Activated naive CD8-positive, alpha-beta T cell treated with anti-CD3 and anti-CD28 coated beads, Interleukin-2, amount 10 ng/mL, durations not matched to agents 7 days and 5 days (primary cell): ENCODE measurements around the gene CHPF. TPM values are rescaled to one million over a fixed set of nuclear protein-coding genes. Genes with fewer than 3 reads are reported as not detected.

Experiments
- ATAC-seq: fragments of 150-1000 bp; cut with Tn5 transposase; one replicate; pipeline ENCODE4 v1.10.0; 2021; ENCODE audit warnings: low read depth, moderate library complexity
- POLR2A ChIA-PET: fragments of 350-600 bp; sonication (Branson Sonifier 250); formaldehyde crosslinking; loops from one replicate; lab custom pipeline; 2021; ENCODE audit warnings: antibody characterized with exemption; lab: Charles Lee
- DNase-seq: peaks from one replicate; pipeline ENCODE4 v3.0.0; 2021
- H3K27ac Mint-ChIP-seq: one replicate; pipeline ENCODE4 v1.8.0; 2022; ENCODE audit warnings: mild to moderate bottlenecking, mixed read lengths
- H3K27me3 Mint-ChIP-seq: one replicate; pipeline ENCODE4 v1.8.0; 2022; ENCODE audit warnings: mild to moderate bottlenecking, moderate library complexity, mixed read lengths
- H3K36me3 Mint-ChIP-seq: one replicate; pipeline ENCODE4 v1.8.0; 2021; ENCODE audit warnings: mild to moderate bottlenecking, mixed read lengths
- H3K4me1 Mint-ChIP-seq: one replicate; pipeline ENCODE4 v1.8.0; 2021; ENCODE audit warnings: mixed read lengths
- H3K4me3 Mint-ChIP-seq: one replicate; pipeline ENCODE4 v1.8.0; 2022; ENCODE audit warnings: mild to moderate bottlenecking, moderate library complexity, mixed read lengths
- H3K9me3 Mint-ChIP-seq: one replicate; pipeline ENCODE4 v1.8.0; 2021; ENCODE audit warnings: mixed read lengths
- total RNA-seq, 2 experiments: library from RNA; stranded (reverse); gene quantifications; one replicate each; pipeline ENCODE4 v1.2.3, GENCODE V29; 2021

Gene CHPF
- total RNA-seq, 2 experiments from 2014 or later: 7.7 to 8.1 TPM

DNA sequence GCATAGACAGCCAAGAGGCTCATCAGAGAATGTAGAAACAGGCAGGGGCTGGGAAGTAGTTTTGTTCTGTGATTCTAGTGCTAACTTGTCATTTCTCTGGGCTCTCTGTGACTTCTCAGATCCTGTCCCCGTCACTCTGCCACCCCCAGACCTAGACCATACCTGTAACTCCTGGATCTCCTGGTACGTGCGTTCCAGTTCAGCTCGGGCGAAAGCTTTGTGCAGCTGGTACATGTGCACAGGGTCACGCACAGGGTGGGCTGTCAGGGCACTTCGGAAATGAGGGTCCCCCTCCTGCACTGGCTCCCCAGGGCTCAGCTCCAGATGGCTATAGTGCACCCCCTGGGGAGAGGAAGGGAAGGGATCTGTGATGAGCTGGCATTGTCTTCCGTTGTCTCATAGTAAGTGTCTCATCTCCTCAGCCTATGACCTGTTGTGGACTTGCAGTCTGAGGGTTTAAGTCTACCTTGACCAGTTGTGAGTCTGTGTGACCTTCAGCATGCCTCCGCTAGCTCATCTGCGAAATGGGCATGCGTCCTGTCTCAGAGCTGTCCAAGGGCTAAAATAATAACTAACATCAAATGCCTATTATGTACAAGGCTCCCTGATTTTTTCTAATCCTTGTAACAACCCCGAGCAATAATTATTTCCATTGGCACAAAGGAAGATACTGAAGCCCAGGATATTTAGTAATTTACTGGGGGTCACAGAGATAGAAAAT lies 2.7 kb downstream of the CHPF start:
- Mint-ChIP-seq H3K9me3 (no peaks in the 10 kb centered on the region), H3K36me3 (no peaks in the 10 kb centered on the region), H3K27ac (no peak overlapping the region), H3K4me3 (peak overlapping the region; percentile 91), H3K27me3 (peaks cover 13% of the 10 kb centered on the region), H3K4me1 (peaks cover 15% of the 10 kb centered on the region)
- ATAC-seq (no peak), DNase-seq (no peak)
- POLR2A ChIA-PET: interaction anchor here (0.8 kb wide), 1 partner anchor 14 kb away, joined by 3 read pairs; no protein-coding TSS in a partner anchor

DNA sequence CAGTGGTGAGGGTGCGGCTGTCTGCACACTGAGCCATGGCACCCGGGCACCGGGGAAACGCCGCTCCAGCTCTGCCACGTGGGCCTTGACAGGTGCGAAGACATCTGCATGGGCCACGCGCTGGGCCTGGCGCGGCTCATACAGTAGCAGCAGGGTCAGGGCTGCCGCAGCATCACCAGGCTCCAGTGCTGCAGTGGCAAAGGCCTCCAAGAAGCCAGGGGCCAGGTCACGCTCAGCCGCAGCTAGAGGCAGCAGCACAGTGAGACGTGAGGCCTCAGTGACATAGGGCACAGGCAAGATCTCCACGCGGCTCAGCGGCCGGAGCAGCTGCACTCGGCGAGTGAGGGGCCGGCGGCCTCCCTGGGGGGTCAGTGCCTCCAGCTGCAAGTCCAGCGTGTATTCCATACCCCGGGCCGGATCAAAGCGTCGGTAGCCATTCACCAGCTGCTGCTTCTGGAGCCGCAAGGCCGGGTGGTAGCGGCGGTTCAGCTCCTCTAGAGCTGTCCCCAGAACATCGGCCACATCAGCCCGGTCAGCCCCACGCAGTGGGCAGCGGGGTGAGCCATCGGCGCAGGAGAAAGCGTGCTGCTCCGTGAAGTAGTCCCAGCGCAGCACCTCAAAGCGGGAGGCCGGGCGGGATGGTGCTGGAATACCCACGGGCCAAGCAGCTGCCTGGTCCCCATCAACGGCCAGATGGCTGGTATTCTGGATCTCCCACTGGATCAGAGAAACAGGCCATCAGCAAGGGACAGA lies 3.5 kb downstream of the CHPF start:
- Mint-ChIP-seq H3K4me1 (peaks cover 15% of the 10 kb centered on the region), H3K27ac (no peak overlapping the region), H3K27me3 (peaks cover 9% of the 10 kb centered on the region), H3K4me3 (no peak overlapping the region), H3K9me3 (no peaks in the 10 kb centered on the region), H3K36me3 (no peaks in the 10 kb centered on the region)
- POLR2A ChIA-PET: no interaction called here
- ATAC-seq (no peak), DNase-seq (no peak)

DNA sequence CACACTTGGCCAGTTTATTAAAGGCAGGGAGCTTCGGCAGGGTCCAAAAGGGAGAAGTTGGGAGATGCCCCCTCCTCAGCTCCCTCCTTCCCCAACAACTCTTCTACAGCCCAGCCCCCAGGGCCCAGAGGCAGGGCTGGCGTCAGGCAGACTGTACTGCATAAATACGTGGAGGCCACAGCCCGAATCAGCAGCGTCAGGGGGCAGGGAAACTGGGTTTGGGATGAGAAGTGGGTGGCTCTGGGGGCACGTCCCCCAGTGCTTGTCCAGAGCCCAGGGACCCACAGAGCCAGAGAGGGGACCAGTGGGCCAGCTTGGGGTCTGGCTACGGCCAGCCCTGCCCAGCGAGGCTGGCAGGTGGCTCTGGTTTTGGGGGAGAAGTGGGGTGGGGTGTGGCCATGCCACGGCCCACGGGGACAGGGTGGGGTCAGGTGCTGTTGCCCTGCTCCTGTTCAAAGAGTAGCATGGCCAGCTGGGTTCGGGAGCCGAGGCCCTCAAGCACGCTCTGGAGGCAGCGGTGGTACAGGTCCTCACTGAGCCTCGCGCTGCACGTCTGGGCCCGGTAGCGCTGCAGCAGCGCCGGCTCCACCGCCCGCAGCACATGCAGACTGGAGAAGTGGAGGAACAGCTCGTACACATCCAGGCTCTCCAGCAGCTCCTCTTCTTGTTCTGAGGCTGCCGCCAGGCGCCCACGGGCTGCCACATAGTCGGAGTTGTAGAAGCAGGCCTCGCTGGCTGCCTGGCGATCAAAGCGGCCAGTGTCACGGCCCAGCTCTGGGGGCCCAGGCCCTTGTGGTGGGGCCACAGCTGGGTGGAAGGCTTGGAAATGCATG lies 4.4 kb downstream of the CHPF start:
- peaks cover 1% of the 10 kb centered on the region for H3K27me3 Mint-ChIP-seq
- H3K9me3 Mint-ChIP-seq: no peaks in the 10 kb centered on the region
- POLR2A ChIA-PET: no interaction called here
- peaks cover 8% of the 10 kb centered on the region for H3K4me1 Mint-ChIP-seq
- no peak for ATAC-seq
- H3K36me3 Mint-ChIP-seq: no peaks in the 10 kb centered on the region
- H3K27ac Mint-ChIP-seq: no peak overlapping the region
- H3K4me3 Mint-ChIP-seq: no peak overlapping the region
- no peak for DNase-seq

DNA sequence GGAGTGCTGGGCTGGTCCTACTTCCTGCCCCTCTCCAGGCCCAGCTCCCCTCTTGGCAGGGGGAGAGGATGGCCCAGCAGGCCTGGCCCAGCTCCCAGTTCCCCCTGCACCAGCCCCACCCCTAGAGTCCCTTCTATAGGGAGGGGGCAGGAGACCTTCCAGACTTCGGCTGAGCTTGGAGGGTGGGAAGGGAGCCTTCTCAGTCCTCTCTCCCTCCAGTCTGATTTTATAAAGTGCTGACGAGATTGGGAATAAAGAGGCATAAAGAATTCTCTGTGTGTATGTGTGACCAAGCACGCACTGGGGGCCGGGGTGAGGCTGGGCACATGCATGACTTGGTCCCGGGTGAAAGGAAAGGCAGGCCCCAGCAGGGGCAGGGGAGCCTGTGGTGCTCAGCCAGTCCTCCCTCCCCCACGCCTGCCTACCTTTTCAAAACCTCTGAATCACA lies 5.1 kb downstream of the CHPF start:
- no peak for ATAC-seq
- no peaks in the 10 kb centered on the region for H3K9me3 Mint-ChIP-seq
- H3K27me3 Mint-ChIP-seq: no peaks in the 10 kb centered on the region
- H3K27ac Mint-ChIP-seq: no peak overlapping the region
- H3K4me3 Mint-ChIP-seq: no peak overlapping the region
- H3K36me3 Mint-ChIP-seq: no peaks in the 10 kb centered on the region
- H3K4me1 Mint-ChIP-seq: peaks cover 8% of the 10 kb centered on the region
- POLR2A ChIA-PET: no interaction called here
- no peak for DNase-seq

DNA sequence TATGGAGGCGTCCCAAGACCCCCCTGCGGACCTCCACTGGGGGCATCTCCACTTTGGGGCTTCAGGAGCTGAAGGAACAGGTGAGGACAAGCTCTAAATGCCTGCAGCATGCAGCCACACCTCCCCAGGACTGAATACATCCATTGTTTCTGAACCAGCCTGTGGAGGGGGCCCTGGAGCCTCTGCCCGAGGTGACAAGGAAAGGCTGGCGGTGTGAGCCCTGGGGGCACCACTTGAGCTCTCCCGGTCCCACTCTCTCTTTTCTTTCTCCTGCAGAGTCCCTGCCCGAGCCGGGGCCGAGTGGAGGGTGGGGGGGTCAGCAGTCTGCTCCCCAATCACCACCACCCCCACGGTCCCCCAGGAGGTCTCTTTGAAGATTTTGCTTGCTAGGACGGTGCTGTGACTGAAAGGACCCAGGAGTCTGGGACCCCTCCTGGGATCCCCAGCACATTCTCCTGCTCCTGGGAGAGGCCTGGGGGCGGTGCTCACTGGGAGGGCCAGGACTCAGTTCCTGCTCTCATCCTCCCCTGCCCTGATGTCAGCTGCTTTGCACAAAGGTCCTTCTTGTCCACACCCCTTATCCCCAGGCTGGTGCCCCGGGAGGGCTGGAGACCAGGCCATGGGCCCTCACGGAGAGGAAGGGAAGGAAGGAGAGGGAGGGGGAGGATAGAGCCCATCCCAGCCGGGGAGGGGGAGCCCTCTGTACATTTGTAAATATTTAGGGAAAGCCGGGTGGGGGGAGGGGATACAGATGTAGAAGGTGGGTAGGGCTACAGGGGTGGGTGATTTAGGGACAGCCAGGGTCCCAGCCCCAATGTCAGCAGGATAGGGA lies 5.7 kb downstream of the CHPF start:
- ATAC-seq: no peak
- H3K27ac Mint-ChIP-seq: no peak overlapping the region
- H3K36me3 Mint-ChIP-seq: no peaks in the 10 kb centered on the region
- no peak overlapping the region for H3K4me3 Mint-ChIP-seq
- H3K4me1 Mint-ChIP-seq: peaks cover 8% of the 10 kb centered on the region
- no peaks in the 10 kb centered on the region for H3K9me3 Mint-ChIP-seq
- DNase-seq: no peak
- no peaks in the 10 kb centered on the region for H3K27me3 Mint-ChIP-seq
- POLR2A ChIA-PET: interaction anchor here (0.7 kb wide), 1 partner anchor 60 kb away, joined by 7 read pairs; the partner anchor contains the start of gene STK11IP

DNA sequence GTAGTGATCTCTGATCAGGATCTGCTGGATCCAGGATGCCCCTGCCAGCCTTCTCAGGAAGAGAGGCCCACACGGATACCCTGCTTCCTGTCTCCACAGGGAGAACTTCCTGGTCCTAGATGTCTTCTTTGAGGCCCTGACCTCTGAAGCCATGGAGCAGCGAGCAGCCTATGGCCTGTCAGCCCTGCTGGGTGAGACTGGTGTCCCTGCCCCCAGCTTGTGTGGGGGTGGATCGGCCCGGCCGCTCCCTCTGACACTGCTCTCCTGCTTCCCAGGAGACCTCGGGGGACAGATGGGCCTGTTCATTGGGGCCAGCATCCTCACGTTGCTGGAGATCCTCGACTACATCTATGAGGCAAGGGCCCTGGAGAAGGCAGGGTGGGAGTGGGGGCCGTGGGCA lies 6.6 kb downstream of the CHPF start:
- Mint-ChIP-seq H3K4me3 (no peak overlapping the region), H3K27me3 (no peaks in the 10 kb centered on the region), H3K4me1 (no peaks in the 10 kb centered on the region), H3K27ac (no peak overlapping the region), H3K9me3 (no peaks in the 10 kb centered on the region), H3K36me3 (no peaks in the 10 kb centered on the region)
- ATAC-seq (no peak), DNase-seq (no peak)
- POLR2A ChIA-PET: no interaction called here

DNA sequence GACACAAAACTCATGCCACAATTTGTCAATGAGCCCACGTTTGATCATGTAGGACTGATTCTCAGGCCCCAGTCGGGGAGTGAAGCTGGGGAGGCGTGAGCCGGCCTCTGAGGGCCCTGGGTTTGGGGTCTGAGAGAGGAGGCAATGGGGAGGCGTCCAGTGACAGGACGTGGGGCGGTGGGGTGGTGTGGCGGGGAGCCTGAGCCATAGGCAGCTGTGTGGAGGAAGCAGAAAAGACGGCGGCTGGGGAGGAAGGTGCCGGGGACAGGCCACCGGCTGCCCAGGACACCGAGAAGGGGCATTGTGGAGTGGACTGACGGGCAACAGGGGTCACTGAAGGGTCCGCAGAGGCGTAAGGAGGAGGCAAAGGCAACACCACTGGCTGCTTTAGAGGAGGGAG lies 7.2 kb downstream of the CHPF start:
- no peaks in the 10 kb centered on the region for H3K36me3 Mint-ChIP-seq
- H3K27ac Mint-ChIP-seq: no peak overlapping the region
- POLR2A ChIA-PET: no interaction called here
- H3K4me3 Mint-ChIP-seq: no peak overlapping the region
- ATAC-seq (no peak), DNase-seq (no peak)
- no peaks in the 10 kb centered on the region for H3K9me3 Mint-ChIP-seq
- no peaks in the 10 kb centered on the region for H3K4me1 Mint-ChIP-seq
- peaks cover under 1% of the 10 kb centered on the region for H3K27me3 Mint-ChIP-seq

DNA sequence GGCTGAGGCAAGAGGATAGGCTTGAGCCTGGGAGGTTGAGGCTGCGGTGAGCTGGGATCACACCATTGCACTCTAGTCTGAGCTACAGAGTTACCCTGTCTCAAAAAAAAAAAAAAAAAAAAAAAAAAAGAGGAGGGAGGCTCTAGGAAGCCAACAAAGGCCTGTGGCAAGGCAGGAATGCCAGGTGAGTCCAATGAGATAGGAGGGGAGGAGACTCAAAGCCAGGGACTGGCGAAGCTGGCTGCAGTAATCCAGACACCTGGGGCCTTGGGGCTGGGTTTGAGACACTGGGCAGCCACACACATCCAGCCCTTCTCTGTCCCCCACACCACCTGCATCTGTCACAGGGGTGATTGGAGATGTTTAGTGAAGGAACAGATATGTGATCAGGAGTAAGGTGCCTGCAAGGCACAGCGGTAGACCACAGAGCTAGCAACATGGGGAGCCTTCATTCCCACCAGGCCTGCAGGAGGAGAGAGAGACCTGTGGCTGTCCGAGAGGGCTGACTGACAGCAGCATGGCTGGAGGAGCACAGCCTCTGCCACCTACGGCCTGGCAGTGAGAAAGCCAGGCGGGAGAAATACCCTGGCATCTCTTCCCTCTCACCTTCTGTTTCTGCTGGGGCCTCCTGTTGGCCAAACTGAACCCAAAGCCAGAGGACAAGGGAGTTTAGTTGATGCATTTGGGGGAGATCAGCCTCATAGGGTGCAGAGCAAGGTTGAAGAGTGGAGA lies 9.5 kb downstream of the CHPF start:
- no peaks in the 10 kb centered on the region for H3K9me3 Mint-ChIP-seq
- H3K27me3 Mint-ChIP-seq: peaks cover 21% of the 10 kb centered on the region
- no peak overlapping the region for H3K4me3 Mint-ChIP-seq
- H3K4me1 Mint-ChIP-seq: peaks cover 1% of the 10 kb centered on the region
- DNase-seq: no peak
- no peak overlapping the region for H3K27ac Mint-ChIP-seq
- no peaks in the 10 kb centered on the region for H3K36me3 Mint-ChIP-seq
- no peak for ATAC-seq
- POLR2A ChIA-PET: no interaction called here

DNA sequence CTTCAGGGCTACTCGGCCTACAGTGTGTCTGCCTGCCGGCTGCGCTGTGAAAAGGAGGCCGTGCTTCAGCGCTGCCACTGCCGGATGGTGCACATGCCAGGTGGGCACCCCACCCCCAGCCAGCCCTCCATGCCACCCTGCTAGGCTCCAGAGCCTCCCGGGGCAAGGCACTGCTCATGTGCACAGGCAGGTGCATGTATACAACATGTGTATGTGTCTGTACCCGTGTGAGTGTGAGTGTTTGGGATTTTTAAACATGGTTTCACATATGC lies 11.3 kb downstream of the CHPF start:
- no peaks in the 10 kb centered on the region for H3K36me3 Mint-ChIP-seq
- H3K9me3 Mint-ChIP-seq: no peaks in the 10 kb centered on the region
- DNase-seq (no peak), ATAC-seq (no peak)
- POLR2A ChIA-PET: no interaction called here
- no peak overlapping the region for H3K4me3 Mint-ChIP-seq
- no peak overlapping the region for H3K27ac Mint-ChIP-seq
- H3K4me1 Mint-ChIP-seq: peaks cover 1% of the 10 kb centered on the region
- peaks cover 37% of the 10 kb centered on the region for H3K27me3 Mint-ChIP-seq

DNA sequence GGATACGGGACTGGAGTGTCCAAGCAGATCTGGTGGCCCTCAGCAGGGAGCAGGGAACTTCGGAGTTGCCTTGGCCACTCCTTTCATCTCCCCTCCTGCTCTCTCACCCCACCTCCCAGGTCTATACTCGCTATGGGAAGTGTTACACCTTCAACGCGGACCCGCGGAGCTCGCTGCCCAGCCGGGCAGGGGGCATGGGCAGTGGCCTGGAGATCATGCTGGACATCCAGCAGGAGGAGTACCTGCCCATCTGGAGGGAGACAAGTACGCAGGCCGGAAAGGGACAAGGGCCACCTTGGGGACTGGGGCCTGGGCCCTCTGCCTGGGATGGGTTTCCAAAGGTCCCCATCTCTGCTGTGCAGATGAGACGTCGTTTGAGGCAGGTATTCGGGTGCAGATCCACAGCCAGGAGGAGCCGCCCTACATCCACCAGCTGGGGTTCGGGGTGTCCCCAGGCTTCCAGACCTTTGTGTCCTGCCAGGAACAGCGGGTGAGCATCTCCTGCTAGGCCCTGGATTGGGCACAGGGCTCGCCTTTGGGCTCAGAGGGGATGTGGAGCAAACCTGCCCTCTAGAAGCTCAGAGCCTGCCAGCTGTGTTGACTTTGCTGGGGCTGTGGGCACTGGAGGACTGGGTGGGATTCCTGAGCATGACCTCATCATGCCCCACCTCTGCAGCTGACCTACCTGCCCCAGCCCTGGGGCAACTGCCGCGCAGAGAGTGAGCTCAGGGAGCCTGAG lies 11.8 kb downstream of the CHPF start:
- ATAC-seq: no peak
- H3K4me1 Mint-ChIP-seq: peaks cover 1% of the 10 kb centered on the region
- H3K9me3 Mint-ChIP-seq: no peaks in the 10 kb centered on the region
- no peak for DNase-seq
- H3K36me3 Mint-ChIP-seq: no peaks in the 10 kb centered on the region
- H3K4me3 Mint-ChIP-seq: no peak overlapping the region
- H3K27me3 Mint-ChIP-seq: peaks cover 42% of the 10 kb centered on the region
- H3K27ac Mint-ChIP-seq: no peak overlapping the region
- POLR2A ChIA-PET: no interaction called here

DNA sequence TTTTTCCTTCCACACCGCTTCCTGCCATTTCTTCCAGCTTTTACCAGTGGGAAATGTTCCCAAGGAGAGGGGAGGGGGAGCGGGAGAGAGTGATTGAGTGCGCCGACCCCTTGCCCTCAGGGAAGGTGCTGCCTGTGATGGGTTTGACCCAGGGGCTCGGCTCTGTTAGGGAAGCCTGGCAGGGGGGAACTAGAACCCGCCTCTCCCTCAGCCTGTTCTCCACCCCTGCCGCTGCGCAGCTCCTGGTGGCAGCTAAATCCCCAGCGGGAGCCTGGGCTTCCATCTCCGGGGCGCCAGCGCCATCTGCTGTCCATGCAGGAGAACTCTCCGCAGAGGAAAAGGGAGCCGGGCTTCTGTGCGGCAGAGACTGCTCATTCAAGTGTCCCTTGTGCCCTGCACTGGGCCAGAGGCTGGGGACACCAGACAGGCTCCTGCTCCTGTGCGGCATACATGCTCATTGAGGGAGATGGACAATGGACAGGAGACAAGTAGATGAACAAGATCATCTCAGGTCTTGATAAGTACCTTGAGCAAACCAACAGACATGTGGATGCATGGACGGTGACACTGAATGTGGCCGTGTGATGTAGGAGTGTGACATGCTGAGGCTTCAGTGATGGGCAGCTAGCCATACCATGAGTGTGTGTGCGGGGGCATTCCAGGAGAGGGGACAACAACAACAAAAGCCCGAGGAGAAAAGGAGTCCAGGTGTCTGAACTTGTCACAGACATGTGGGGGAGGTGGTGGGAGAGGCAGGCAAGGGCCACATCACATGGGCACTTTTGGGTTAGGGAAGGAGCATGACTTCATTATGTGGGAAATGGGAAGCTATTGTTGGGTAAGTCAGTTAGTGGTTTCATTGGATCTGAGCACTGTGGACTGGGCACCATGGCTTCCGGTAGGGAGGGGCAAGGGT lies 13.3 kb downstream of the CHPF start:
- ATAC-seq: peak; percentile 88
- H3K4me1 Mint-ChIP-seq: peaks cover 1% of the 10 kb centered on the region
- H3K27me3 Mint-ChIP-seq: peaks cover 54% of the 10 kb centered on the region
- H3K36me3 Mint-ChIP-seq: no peaks in the 10 kb centered on the region
- no peak overlapping the region for H3K4me3 Mint-ChIP-seq
- no peak overlapping the region for H3K27ac Mint-ChIP-seq
- H3K9me3 Mint-ChIP-seq: no peaks in the 10 kb centered on the region
- peak; percentile 91 for DNase-seq
- POLR2A ChIA-PET: interaction anchor here (0.8 to 1.2 kb wide), 4 partner anchors 32 to 71 kb away, joined by 3 to 4 read pairs (median 3); partner anchors contain the start of gene GMPPA
